Cardiac muscle cell (in vitro differentiated cells and primary cell): ENCODE measurements around the gene KRT1. TPM values are rescaled to one million over a fixed set of nuclear protein-coding genes. Genes with fewer than 3 reads are reported as not detected.

ENCODE experiments used
- DNase-seq, 2 donors: peaks; one replicate each; pipeline versions ENCODE4 v3.0.0 to v3.0.0-alpha.2; 2010 to 2017; ENCODE audit warnings: low read depth in 1 of 2, low spot score in 1 of 2
- H3K27ac ChIP-seq: fragments of 200-600 bp; sonication (generic); 2 replicates; pipeline ENCODE4 v1.5.1; 2016
- H3K27me3 ChIP-seq: fragments of 200-600 bp; sonication (generic); 2 replicates; pipeline ENCODE4 v1.6.0; 2016; ENCODE audit warnings: control low read depth
- H3K36me3 ChIP-seq: fragments of 200-600 bp; sonication (generic); 2 replicates; pipeline ENCODE4 v1.5.1; 2016; ENCODE audit warnings: control low read depth
- H3K4me1 ChIP-seq: fragments of 200-600 bp; sonication (generic); 2 replicates; pipeline ENCODE4 v1.8.1; 2017; ENCODE audit warnings: low read depth, mild to moderate bottlenecking, mixed run types
- H3K4me3 ChIP-seq: fragments of 200-600 bp; sonication (generic); 2 replicates; pipeline ENCODE4 v1.5.1; 2016; ENCODE audit warnings: mild to moderate bottlenecking
- H3K9me3 ChIP-seq: fragments of 200-600 bp; sonication (generic); 2 replicates; pipeline ENCODE4 v1.5.1; 2017; ENCODE audit warnings: low read depth, mild to moderate bottlenecking, control low read depth
- polyA plus RNA-seq: library from polyadenylated mRNA; unstranded; fragments of >200 nt; fragmentation: Nextera tagmentation; extraction: Ambion mirVana; gene quantifications from 2 replicates; pipeline ENCODE4 v1.2.1, GENCODE V29; 2016
- total RNA-seq: library from RNA; depleted of rRNA; stranded (reverse); fragments of >200 nt; gene quantifications from 2 replicates; pipeline ENCODE4 v1.2.3, GENCODE V29; 2016
- TF ChIP-seq, protein P1 (sequence below): IDR thresholded peaks from 2 replicates; pipeline ENCODE4 v1.5.1; 2012; ENCODE audit warnings: low read depth, mild to moderate bottlenecking, low read length

Gene KRT1
- total and polyA plus RNA-seq, 2 experiments from 2014 or later = not detected

DNA sequence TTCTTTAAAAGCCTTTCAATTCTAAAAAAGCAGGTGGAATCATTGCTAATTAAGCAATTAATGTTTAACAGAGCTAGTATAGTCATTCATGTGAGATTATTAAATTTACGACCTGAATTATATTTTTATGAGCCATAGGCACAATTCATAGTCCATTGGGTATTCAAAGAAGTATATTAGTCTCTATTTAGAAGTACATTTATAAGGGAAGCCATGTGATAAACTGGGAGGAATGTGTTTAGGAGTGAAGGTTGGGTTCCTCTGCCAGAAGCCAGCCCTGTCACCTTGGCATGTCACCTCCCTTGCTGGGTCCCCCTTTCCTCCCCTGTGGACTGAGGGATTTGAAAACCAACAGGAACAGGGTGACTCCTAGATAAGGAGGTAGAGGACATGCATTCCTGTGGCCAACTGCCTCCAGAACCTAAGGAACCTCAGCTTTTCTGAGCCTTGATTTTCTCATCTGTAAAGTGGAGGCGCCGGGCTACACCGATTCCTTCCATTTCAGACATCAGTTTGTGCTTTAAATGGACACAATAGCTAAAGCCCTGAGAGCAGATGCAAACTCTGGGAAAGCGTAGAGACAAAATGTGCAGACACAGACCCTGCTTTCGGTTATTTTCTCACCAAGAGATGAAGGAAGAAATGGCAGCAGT lies 22.8 kb downstream of the KRT1 start:
- Histone ChIP-seq H3K27ac (no peak overlapping the region), H3K4me3 (no peak overlapping the region), H3K27me3 (peaks cover 29% of the 10 kb centered on the region), H3K9me3 (no peaks in the 10 kb centered on the region), H3K36me3 (no peaks in the 10 kb centered on the region), H3K4me1 (peaks cover 4% of the 10 kb centered on the region)
- TF ChIP-seq, protein P1, sequence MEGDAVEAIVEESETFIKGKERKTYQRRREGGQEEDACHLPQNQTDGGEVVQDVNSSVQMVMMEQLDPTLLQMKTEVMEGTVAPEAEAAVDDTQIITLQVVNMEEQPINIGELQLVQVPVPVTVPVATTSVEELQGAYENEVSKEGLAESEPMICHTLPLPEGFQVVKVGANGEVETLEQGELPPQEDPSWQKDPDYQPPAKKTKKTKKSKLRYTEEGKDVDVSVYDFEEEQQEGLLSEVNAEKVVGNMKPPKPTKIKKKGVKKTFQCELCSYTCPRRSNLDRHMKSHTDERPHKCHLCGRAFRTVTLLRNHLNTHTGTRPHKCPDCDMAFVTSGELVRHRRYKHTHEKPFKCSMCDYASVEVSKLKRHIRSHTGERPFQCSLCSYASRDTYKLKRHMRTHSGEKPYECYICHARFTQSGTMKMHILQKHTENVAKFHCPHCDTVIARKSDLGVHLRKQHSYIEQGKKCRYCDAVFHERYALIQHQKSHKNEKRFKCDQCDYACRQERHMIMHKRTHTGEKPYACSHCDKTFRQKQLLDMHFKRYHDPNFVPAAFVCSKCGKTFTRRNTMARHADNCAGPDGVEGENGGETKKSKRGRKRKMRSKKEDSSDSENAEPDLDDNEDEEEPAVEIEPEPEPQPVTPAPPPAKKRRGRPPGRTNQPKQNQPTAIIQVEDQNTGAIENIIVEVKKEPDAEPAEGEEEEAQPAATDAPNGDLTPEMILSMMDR = no peak
- DNase-seq = no peak

- Histone ChIP-seq H3K4me3 (no peak overlapping the region), H3K27ac (no peak overlapping the region), H3K9me3 (no peaks in the 10 kb centered on the region), H3K36me3 (no peaks in the 10 kb centered on the region), H3K27me3 (peaks cover 29% of the 10 kb centered on the region), H3K4me1 (peaks cover 4% of the 10 kb centered on the region)
- TF ChIP-seq, protein P1 = no peak
- DNase-seq = no peak
Observed at GRCh38 chr12:52656616-52657015, 23.6 kb downstream of the KRT1 start.

DNA sequence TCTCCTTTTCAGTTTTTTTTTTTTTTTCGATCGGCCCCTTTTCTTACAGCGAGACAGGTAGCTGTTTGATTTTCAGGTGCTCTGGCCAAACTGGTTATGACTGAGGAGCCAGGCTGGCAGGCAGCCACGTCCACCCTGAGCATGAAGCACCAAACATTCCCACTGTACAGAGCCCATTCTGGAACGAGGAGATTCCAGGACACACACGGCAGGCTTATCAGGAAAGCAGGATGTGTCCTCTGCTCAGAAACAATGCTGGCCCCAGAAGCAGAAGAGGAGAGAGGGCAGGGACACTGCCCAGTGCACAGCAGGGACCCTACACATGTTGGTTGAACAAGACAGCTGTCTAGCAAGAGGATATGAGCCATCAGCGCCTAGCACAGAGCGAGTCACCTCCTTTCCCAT lies 24.5 kb downstream of the KRT1 start:
- no peak overlapping the region for H3K4me3 ChIP-seq
- H3K27ac ChIP-seq = no peak overlapping the region
- peaks cover 4% of the 10 kb centered on the region for H3K4me1 ChIP-seq
- H3K9me3 ChIP-seq = no peaks in the 10 kb centered on the region
- TF ChIP-seq, protein P1 = no peak
- no peak for DNase-seq
- H3K27me3 ChIP-seq = peaks cover 29% of the 10 kb centered on the region
- no peaks in the 10 kb centered on the region for H3K36me3 ChIP-seq

GRCh38 chr12:52655251-52655650 lies 25.0 kb downstream of the KRT1 start:
- Histone ChIP-seq H3K4me3 (no peak overlapping the region), H3K9me3 (no peaks in the 10 kb centered on the region), H3K27me3 (peaks cover 29% of the 10 kb centered on the region), H3K36me3 (no peaks in the 10 kb centered on the region), H3K4me1 (peaks cover 4% of the 10 kb centered on the region), H3K27ac (no peak overlapping the region)
- TF ChIP-seq, protein P1 = no peak
- no peak for DNase-seq

- Histone ChIP-seq H3K9me3 (no peaks in the 10 kb centered on the region), H3K27ac (no peak within 1 kb of the TSS), H3K27me3 (peaks cover 17% of the 10 kb centered on the region), H3K36me3 (no peaks in the 10 kb centered on the region), H3K4me3 (no peak within 1 kb of the TSS), H3K4me1 (peaks cover 4% of the 10 kb centered on the region)
- DNase-seq = no peak
- TF ChIP-seq, protein P1 = no peak
Observed at GRCh38 chr12:52651726-52652261, 28.4 kb downstream of the KRT1 start, which contains the start of gene KRT2. Gene KRT2 (minus strand): TSS chr12:52652211. CDS start chr12:52652142, 69 bp downstream.
